Chondrocyte (in vitro differentiated cells): ENCODE data around the gene DIRAS3. TPM values are rescaled to one million over a fixed set of nuclear protein-coding genes. Genes with fewer than 3 reads are reported as not detected.

Experiments used
- DNase-seq: peaks from one replicate; pipeline ENCODE4 v3.0.0; 2021; ENCODE audit warnings: mixed read lengths, low spot score
- H3K27ac Mint-ChIP-seq: one replicate; pipeline ENCODE4 v1.8.0; 2021; ENCODE audit warnings: mild to moderate bottlenecking, moderate library complexity, mixed read lengths; ENCODE audit not compliant: unreplicated experiment
- H3K27me3 Mint-ChIP-seq: 2 replicates; pipeline ENCODE4 v1.8.0; 2021; ENCODE audit warnings: low read depth, mixed read lengths
- H3K36me3 Mint-ChIP-seq: 2 replicates; pipeline ENCODE4 v1.8.0; 2021; ENCODE audit warnings: low read depth, mixed read lengths
- H3K4me1 Mint-ChIP-seq: 2 replicates; pipeline ENCODE4 v1.8.0; 2021; ENCODE audit warnings: low read depth, mild to moderate bottlenecking, mixed read lengths
- H3K4me3 Mint-ChIP-seq: one replicate; pipeline ENCODE4 v1.8.0; 2021; ENCODE audit warnings: mild to moderate bottlenecking, moderate library complexity, mixed read lengths; ENCODE audit not compliant: unreplicated experiment
- H3K9me3 Mint-ChIP-seq: 2 replicates; pipeline ENCODE4 v1.8.0; 2021; ENCODE audit warnings: low read depth, mixed read lengths
- total RNA-seq: library from RNA; stranded (reverse); gene quantifications from 3 replicates; pipeline ENCODE4 v1.2.1, GENCODE V29; 2021
- TF ChIP-seq, protein P1 (sequence below): fragments of 200-600 bp; sonication (generic); IDR thresholded peaks from 2 replicates; pipeline ENCODE4 v1.5.0; 2021; ENCODE audit warnings: antibody characterized with exemption, mild to moderate bottlenecking, moderate library complexity

The DIRAS3 gene
- total RNA-seq, 1 donor from 2014 or later, result 0.30 TPM

- Mint-ChIP-seq H3K4me3 (no peak overlapping the region), H3K27me3 (peaks cover 6% of the 10 kb centered on the region), H3K27ac (no peak overlapping the region), H3K36me3 (peaks cover 3% of the 10 kb centered on the region), H3K4me1 (peaks cover 11% of the 10 kb centered on the region), H3K9me3 (no peaks in the 10 kb centered on the region)
- TF ChIP-seq, protein P1, sequence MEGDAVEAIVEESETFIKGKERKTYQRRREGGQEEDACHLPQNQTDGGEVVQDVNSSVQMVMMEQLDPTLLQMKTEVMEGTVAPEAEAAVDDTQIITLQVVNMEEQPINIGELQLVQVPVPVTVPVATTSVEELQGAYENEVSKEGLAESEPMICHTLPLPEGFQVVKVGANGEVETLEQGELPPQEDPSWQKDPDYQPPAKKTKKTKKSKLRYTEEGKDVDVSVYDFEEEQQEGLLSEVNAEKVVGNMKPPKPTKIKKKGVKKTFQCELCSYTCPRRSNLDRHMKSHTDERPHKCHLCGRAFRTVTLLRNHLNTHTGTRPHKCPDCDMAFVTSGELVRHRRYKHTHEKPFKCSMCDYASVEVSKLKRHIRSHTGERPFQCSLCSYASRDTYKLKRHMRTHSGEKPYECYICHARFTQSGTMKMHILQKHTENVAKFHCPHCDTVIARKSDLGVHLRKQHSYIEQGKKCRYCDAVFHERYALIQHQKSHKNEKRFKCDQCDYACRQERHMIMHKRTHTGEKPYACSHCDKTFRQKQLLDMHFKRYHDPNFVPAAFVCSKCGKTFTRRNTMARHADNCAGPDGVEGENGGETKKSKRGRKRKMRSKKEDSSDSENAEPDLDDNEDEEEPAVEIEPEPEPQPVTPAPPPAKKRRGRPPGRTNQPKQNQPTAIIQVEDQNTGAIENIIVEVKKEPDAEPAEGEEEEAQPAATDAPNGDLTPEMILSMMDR, result no peak
- no peak for DNase-seq
Observed at GRCh38 chr1:68046423-68046822, 4.0 kb downstream of the DIRAS3 start.

GRCh38 chr1:68045511-68046180, 4.8 kb downstream of the DIRAS3 start:
- H3K9me3 Mint-ChIP-seq, result no peaks in the 10 kb centered on the region
- peaks cover 3% of the 10 kb centered on the region for H3K36me3 Mint-ChIP-seq
- H3K27ac Mint-ChIP-seq, result no peak overlapping the region
- no peak overlapping the region for H3K4me3 Mint-ChIP-seq
- H3K27me3 Mint-ChIP-seq, result peaks cover 8% of the 10 kb centered on the region
- TF ChIP-seq, protein P1, result no peak
- DNase-seq, result no peak
- peaks cover 7% of the 10 kb centered on the region for H3K4me1 Mint-ChIP-seq

DNA sequence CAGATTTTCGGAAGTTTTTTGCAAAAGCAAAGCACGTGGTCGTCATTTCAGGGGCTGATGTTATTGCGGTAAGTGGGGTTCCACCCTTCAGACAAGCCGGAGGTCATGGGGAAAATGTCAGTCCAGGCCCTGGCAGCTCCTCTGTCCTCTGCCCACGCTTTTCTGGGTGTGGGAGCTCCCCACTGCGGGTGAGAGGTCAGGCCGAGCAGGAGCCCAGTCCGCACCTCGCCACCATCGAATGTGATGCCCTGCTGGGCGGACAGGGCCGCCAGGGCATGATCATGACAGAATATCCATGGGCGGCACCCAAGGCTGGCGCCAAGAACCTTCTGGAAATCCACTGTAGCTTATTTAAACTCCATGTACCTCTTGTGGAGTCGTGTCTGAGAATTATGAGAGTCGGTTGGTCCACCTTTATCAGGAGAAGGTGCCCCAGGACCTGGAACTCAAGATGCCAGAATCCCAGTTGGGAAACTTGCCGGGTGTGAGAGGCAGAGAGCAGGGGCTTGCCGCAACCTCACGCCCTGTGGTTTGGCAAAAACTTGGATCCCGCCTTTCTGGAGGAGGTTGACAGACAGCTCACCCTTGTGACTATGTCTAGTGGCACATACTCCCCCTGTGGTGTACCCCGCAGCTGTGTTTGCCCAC, 6.9 kb downstream of the DIRAS3 start:
- Mint-ChIP-seq H3K27me3 (peaks cover 8% of the 10 kb centered on the region), H3K9me3 (peaks cover 4% of the 10 kb centered on the region), H3K27ac (no peak overlapping the region), H3K4me3 (no peak overlapping the region), H3K36me3 (peaks cover 3% of the 10 kb centered on the region), H3K4me1 (no peaks in the 10 kb centered on the region)
- TF ChIP-seq, protein P1, result no peak
- no peak for DNase-seq

DNA sequence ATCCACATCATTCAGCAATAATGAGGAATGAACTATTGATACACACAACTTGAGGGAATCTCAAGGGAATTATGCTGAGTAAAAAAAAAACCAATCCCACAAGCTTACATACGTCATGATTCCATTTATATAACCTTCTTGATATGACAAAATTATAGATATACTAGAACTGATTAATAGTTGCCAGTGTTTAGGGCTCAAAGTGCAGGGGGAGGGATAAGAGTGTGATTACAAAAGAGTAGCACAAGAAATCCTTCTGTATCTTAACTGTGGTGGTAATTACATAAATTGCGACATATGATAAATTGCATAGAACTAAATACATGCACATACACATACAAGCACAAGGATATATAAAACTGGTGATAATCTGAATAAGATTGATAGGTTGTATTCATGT, 13.5 kb downstream of the DIRAS3 start:
- Mint-ChIP-seq H3K27me3 (peaks cover 12% of the 10 kb centered on the region), H3K27ac (no peak overlapping the region), H3K4me1 (no peaks in the 10 kb centered on the region), H3K9me3 (peaks cover 8% of the 10 kb centered on the region), H3K36me3 (no peaks in the 10 kb centered on the region), H3K4me3 (no peak overlapping the region)
- DNase-seq, result no peak
- TF ChIP-seq, protein P1, result no peak

- H3K27me3 Mint-ChIP-seq, result peaks cover 5% of the 10 kb centered on the region
- peaks cover 2% of the 10 kb centered on the region for H3K9me3 Mint-ChIP-seq
- H3K27ac Mint-ChIP-seq, result no peak overlapping the region
- H3K36me3 Mint-ChIP-seq, result no peaks in the 10 kb centered on the region
- H3K4me1 Mint-ChIP-seq, result no peaks in the 10 kb centered on the region
- TF ChIP-seq, protein P1, result no peak
- no peak for DNase-seq
- H3K4me3 Mint-ChIP-seq, result no peak overlapping the region
Observed at GRCh38 chr1:68029444-68029843, 21.0 kb downstream of the DIRAS3 start.
